ENCODE data around the gene FPR2.

- TF ChIP-seq CTCF (IDR thresholded peaks at IDR 0.05): no peak
- TF ChIP-seq POLR2A (IDR thresholded peaks at IDR 0.05): no peak
Observed at GRCh38 chr19:51797480-51797879, 36.5 kb downstream of the FPR2 start.
